Liver (tissue), 9 donors: ENCODE measurements around the gene BFSP2. TPM values are rescaled to one million over a fixed set of nuclear protein-coding genes. Genes with fewer than 3 reads are reported as not detected.

Experiments used
- DNase-seq: peaks from one replicate; pipeline ENCODE4 v3.0.0-alpha.2; 2017; ENCODE audit warnings: low spot score
- H3K27ac ChIP-seq, 2 donors: one replicate each; pipeline ENCODE4 v1.7.0; 2013; ENCODE audit warnings: inconsistent platforms in 2 of 2, low read length in 2 of 2, control low read depth in 1 of 2, low read depth in 1 of 2, mild to moderate bottlenecking in 1 of 2
- H3K27me3 ChIP-seq, 4 donors: one replicate each; pipeline versions ENCODE4 v1.6.1 to v1.7.0; 2013; ENCODE audit warnings: low read length in 3 of 4, inconsistent platforms in 1 of 4, mild to moderate bottlenecking in 1 of 4, moderate library complexity in 1 of 4; ENCODE audit not compliant: control insufficient read depth in 4 of 4, insufficient read depth in 4 of 4
- H3K36me3 ChIP-seq, 4 donors: one replicate each; pipeline versions ENCODE4 v1.6.1 to v1.7.0; 2013; ENCODE audit warnings: low read length in 3 of 4, mild to moderate bottlenecking in 3 of 4, low read depth in 1 of 4, moderate library complexity in 1 of 4; ENCODE audit not compliant: control insufficient read depth in 4 of 4, insufficient read depth in 3 of 4
- H3K4me1 ChIP-seq, 4 donors: one replicate each; pipeline versions ENCODE4 v1.6.1 to v1.7.0; 2013; ENCODE audit warnings: low read length in 3 of 4, mild to moderate bottlenecking in 3 of 4, moderate library complexity in 1 of 4; ENCODE audit not compliant: control insufficient read depth in 4 of 4, insufficient read depth in 4 of 4
- H3K4me3 ChIP-seq, 3 donors: one replicate each; pipeline versions ENCODE4 v1.6.1 to v1.7.0; 2013; ENCODE audit warnings: low read length in 3 of 3, control low read depth in 1 of 3, low read depth in 1 of 3, mild to moderate bottlenecking in 1 of 3
- H3K9ac ChIP-seq, 2 donors: one replicate each; pipeline ENCODE4 v1.7.0; 2013; ENCODE audit warnings: low read length in 2 of 2, mild to moderate bottlenecking in 2 of 2, moderate library complexity in 2 of 2, control low read depth in 1 of 2, low read depth in 1 of 2
- H3K9me3 ChIP-seq, 4 donors: one replicate each; pipeline versions ENCODE4 v1.6.1 to v1.7.0; 2013; ENCODE audit warnings: low read length in 3 of 4; ENCODE audit not compliant: control insufficient read depth in 4 of 4
- ATF3 ChIP-seq: IDR thresholded peaks from 2 replicates; pipeline ENCODE4 v1.6.1; 2016; ENCODE audit warnings: antibody characterized with exemption
- EGR1 ChIP-seq, 2 donors: IDR thresholded peaks; 2 replicates each; pipeline ENCODE4 v1.6.1; 2016 to 2018; ENCODE audit warnings: antibody characterized with exemption in 2 of 2, low read depth in 2 of 2
- FOXA1 ChIP-seq: IDR thresholded peaks from 2 replicates; pipeline ENCODE4 v1.6.1; 2016; ENCODE audit warnings: antibody characterized with exemption
- FOXA2 ChIP-seq: IDR thresholded peaks from 2 replicates; pipeline ENCODE4 v1.6.1; 2016; ENCODE audit warnings: antibody characterized with exemption
- GABPA ChIP-seq, 2 donors: IDR thresholded peaks in 1 of 2; conservative IDR thresholded peaks in 1 of 2; 2 replicates each; pipeline ENCODE4 v1.6.1; 2016; ENCODE audit warnings: antibody characterized with exemption in 2 of 2, mild to moderate bottlenecking in 1 of 2, moderate library complexity in 1 of 2
- HNF4A ChIP-seq, 2 donors: conservative IDR thresholded peaks; 2 replicates each; pipeline ENCODE4 v1.6.1; 2016; ENCODE audit warnings: antibody characterized with exemption in 2 of 2, mild to moderate bottlenecking in 2 of 2
- HNF4G ChIP-seq: IDR thresholded peaks from 2 replicates; pipeline ENCODE4 v1.6.1; 2016; ENCODE audit warnings: antibody characterized with exemption
- JUND ChIP-seq, 2 donors: IDR thresholded peaks; 2 replicates each; pipeline ENCODE4 v1.6.1; 2016; ENCODE audit warnings: antibody characterized with exemption in 2 of 2
- MAX ChIP-seq: IDR thresholded peaks from 2 replicates; pipeline ENCODE4 v1.6.1; 2016; ENCODE audit warnings: antibody characterized with exemption
- NR2F2 ChIP-seq: IDR thresholded peaks from 2 replicates; pipeline ENCODE4 v1.6.1; 2016; ENCODE audit warnings: antibody characterized with exemption
- RAD21 ChIP-seq, 2 donors: IDR thresholded peaks; 2 replicates each; pipeline ENCODE4 v1.6.1; 2016; ENCODE audit warnings: antibody characterized with exemption in 2 of 2, mild to moderate bottlenecking in 2 of 2
- REST ChIP-seq: IDR thresholded peaks from 2 replicates; pipeline ENCODE4 v1.6.1; 2016; ENCODE audit warnings: antibody characterized with exemption, mild to moderate bottlenecking
- RXRA ChIP-seq, 2 donors: IDR thresholded peaks; 2 replicates each; pipeline ENCODE4 v1.6.1; 2017 to 2018; ENCODE audit warnings: antibody characterized with exemption in 2 of 2, mild to moderate bottlenecking in 1 of 2
- SP1 ChIP-seq: IDR thresholded peaks from 2 replicates; pipeline ENCODE4 v1.6.1; 2018; ENCODE audit warnings: antibody characterized with exemption, mild to moderate bottlenecking
- TAF1 ChIP-seq: conservative IDR thresholded peaks from 2 replicates; pipeline ENCODE4 v1.6.1; 2016; ENCODE audit warnings: antibody characterized with exemption, mild to moderate bottlenecking
- YY1 ChIP-seq: IDR thresholded peaks from 2 replicates; pipeline ENCODE4 v1.6.1; 2016; ENCODE audit warnings: antibody characterized with exemption, mild to moderate bottlenecking
- ZBTB33 ChIP-seq: IDR thresholded peaks from 2 replicates; pipeline ENCODE4 v1.6.1; 2016; ENCODE audit warnings: antibody characterized with exemption
- WGBS: extraction: QIAGEN DNeasy Blood & Tissue Kit; methylation state at CpG from one replicate; pipeline ENCODE4 v1.1.7; 2013; 5-methylcytosine and 5-hydroxymethylcytosine counted together
- polyA plus RNA-seq, 2 donors: library from polyadenylated mRNA; stranded (reverse) in 1 of 2; unstranded in 1 of 2; fragments of 200-250 nt in 1 of 2; fragments of >200 nt in 1 of 2; fragmentation: Nextera tagmentation in 1 of 2; extraction: Ambion mirVana in 1 of 2; gene quantifications; one replicate each; pipeline versions ENCODE4 v1.2.1 to v1.2.3, GENCODE V29; 2013 to 2015
- total RNA-seq, 2 donors: library from RNA; depleted of rRNA; stranded (reverse); fragments of >200 nt; gene quantifications; one replicate each; pipeline ENCODE4 v1.2.3, GENCODE V29; 2014
- donor health status: healthy.
- donor health status: healthy.
- donor health status: healthy.
- donor health status: healthy.
- donor health status: healthy.

Gene BFSP2
- total and polyA plus RNA-seq, 4 donors = 0.42 TPM; not detected in 3

DNA sequence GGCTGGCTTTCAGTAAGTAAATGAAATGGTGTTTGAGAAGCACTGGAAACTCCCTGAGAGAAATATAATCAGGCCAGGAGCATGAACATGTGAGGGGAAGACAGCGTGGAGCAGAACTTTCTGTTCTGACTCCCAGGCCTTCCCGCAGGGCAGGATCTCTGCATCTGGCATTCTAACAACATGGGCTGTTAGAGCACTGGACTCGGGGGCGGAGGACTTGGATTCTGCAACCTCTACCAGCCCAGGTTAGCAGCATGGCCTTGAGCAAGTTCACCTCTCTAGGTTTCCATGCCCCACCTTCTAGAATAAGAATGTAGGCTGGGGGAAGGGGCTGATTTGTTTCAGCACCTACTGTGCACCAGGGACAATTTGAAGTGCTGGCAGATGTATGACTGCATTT, 12.5 kb upstream of the BFSP2 start (continued):
- TF ChIP-seq HNF4G (no peak), FOXA2 (no peak), SP1 (no peak), TAF1 (no peak), HNF4A (conservative IDR thresholded peaks at IDR 0.05) (no peak), JUND (IDR thresholded peaks at IDR 0.05) (no peak), GABPA (IDR thresholded peaks at IDR 0.05 in 1 of 2, conservative IDR thresholded peaks at IDR 0.05 in 1 of 2) (no peak)

- H3K27ac ChIP-seq = no peak overlapping the region
- H3K9ac ChIP-seq = no peak overlapping the region
- 77% methylated on average over 4 of the region's 4 CpGs for WGBS
- H3K9me3 ChIP-seq = no peaks in the 10 kb centered on the region
- H3K4me1 ChIP-seq = no peaks in the 10 kb centered on the region
- no peaks in the 10 kb centered on the region for H3K36me3 ChIP-seq
- TF ChIP-seq FOXA1 (no peak), GABPA (IDR thresholded peaks at IDR 0.05 in 1 of 2, conservative IDR thresholded peaks at IDR 0.05 in 1 of 2) (no peak), RAD21 (IDR thresholded peaks at IDR 0.05) (no peak), JUND (IDR thresholded peaks at IDR 0.05) (no peak), YY1 (no peak), FOXA2 (no peak), REST (no peak), ATF3 (no peak), TAF1 (no peak)
- no peak for DNase-seq
- H3K4me3 ChIP-seq = no peak overlapping the region
- no peaks in the 10 kb centered on the region for H3K27me3 ChIP-seq
Measured at GRCh38 chr3:133388696-133389395, 11.0 kb upstream of the BFSP2 start.

- Histone ChIP-seq H3K4me1 (no peaks in the 10 kb centered on the region), H3K36me3 (no peaks in the 10 kb centered on the region), H3K27ac (no peak overlapping the region), H3K9me3 (no peaks in the 10 kb centered on the region), H3K9ac (no peak overlapping the region), H3K27me3 (no peaks in the 10 kb centered on the region), H3K4me3 (no peak overlapping the region)
- WGBS = 89% methylated on average over 4 of the region's 4 CpGs
- no peak for DNase-seq
- no peak for TF ChIP-seq ATF3
- no peak for TF ChIP-seq NR2F2
- no peak for TF ChIP-seq FOXA1
- TF ChIP-seq MAX = no peak
- TF ChIP-seq TAF1 = no peak
- TF ChIP-seq HNF4G = no peak
- TF ChIP-seq HNF4A (conservative IDR thresholded peaks at IDR 0.05) = no peak
- no peak for TF ChIP-seq JUND (IDR thresholded peaks at IDR 0.05)
- no peak for TF ChIP-seq EGR1 (IDR thresholded peaks at IDR 0.05; ENCODE audit: low read depth in 2 of 2)
- no peak for TF ChIP-seq YY1
- no peak for TF ChIP-seq ZBTB33
- no peak for TF ChIP-seq RXRA (IDR thresholded peaks at IDR 0.05)
- TF ChIP-seq REST = no peak
- no peak for TF ChIP-seq RAD21 (IDR thresholded peaks at IDR 0.05)
Measured at GRCh38 chr3:133390715-133391114, 9.1 kb upstream of the BFSP2 start.
